ENCODE results near the gene CHRNA1.

The CHRNA1 gene

GRCh38 chr2:174711206-174711605 lies 53.1 kb downstream of the CHRNA1 start:
- no peak for DNase-seq

DNA sequence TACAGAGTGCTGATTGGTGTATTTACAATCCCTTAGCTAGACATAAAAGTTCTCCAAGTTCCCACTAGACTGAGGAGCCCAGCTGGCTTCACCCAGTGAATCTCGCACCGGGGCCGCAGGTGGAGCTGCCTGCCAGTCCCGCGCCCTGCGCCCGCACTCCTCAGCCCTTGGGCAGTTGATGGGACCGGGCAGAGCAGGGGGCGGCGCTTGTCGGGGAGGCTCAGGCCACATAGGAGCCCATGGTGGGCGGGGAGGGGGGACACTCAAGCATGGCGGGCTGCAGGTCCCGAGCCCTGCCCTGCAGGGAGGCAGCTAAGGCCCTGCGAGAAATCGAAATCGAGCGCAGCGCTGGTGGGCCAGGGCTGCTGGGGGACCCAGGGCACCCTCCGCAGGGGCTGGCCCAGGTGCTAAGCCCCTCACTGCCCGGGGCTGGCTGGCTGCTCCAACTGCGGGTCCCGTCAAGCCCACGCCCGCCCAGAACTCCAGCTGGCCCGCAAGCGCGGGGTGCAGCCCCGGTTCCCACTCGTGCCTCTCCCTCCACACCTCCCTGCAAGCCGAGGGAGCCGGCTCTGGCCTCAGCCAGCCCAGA lies 54.8 kb downstream of the CHRNA1 start:
- peak; percentile 47 for DNase-seq

- peak; percentile 53 for DNase-seq
These were observed 55.6 kb downstream of the CHRNA1 start for GRCh38 chr2:174708713-174709112.

DNA sequence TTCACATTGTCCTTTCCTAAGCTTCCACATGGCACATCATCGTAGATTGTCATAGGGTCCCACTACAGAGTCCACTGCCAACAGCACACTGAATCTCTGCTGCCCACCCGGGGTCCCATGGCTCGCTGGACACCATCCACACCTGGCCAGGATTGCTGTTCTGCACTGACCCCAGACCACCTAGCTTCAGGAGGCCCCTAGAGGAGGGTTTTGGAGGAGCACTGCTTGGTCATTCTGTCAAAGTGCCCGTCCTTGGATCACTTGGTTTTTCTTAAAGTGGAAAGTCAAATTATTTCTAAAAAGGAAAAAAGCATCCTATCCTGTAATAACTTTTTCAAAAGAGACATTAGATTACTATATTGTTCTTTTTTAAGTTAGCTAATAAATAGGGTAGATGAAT lies 59.0 kb downstream of the CHRNA1 start:
- DNase-seq = no peak

GRCh38 chr2:174704642-174705041 lies 59.6 kb downstream of the CHRNA1 start:
- no peak for DNase-seq

- DNase-seq = no peak
These were observed 60.2 kb downstream of the CHRNA1 start for GRCh38 chr2:174704061-174704460.

GRCh38 chr2:174703430-174703829 lies 60.8 kb downstream of the CHRNA1 start:
- no peak for DNase-seq

- DNase-seq = no peak
These were observed 61.7 kb downstream of the CHRNA1 start for GRCh38 chr2:174702541-174702940.

DNA sequence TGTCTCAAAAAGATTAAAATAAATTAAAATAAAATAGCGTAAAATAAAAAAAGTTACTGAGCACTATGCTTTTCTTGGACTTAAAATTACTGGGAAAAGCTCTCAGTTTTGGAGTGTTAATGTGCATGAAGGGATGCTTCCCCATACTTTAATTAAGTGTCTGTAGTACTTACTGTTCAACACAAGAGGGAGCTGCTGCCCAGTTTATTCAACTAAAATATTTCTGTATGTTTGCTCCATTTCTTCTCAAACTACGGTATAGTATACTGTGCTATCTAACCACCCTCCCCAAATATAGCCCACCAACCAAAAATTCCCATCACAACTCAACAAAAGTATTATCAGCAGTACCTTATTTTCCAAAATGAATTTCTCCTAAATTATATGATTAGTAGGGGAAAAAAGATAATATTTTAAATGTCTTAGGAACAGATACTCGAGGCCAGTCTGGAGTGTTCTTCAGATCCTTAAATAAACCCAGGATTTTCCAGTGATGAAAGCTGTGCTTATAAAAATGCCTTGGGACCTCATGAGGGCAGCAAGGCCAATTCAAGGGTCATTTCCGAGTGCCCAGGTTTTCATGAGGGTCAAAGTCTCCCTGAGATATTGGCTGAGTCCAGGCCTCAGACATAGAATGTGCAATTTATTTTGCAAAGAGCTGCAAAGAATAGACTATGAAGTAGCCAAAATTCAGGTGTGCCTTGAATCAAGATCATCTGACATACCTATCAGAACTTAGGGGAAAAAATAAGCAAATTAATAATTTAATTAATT lies 64.1 kb downstream of the CHRNA1 start:
- DNase-seq = peak; percentile 43
